GM18508 (cell line): Measurements from ENCODE around the gene TNP1.

Source experiments
- ATAC-seq: cut with Tn5 transposase; IDR thresholded peaks from one replicate; pipeline ENCODE4 v1.9.1; 2021; ENCODE audit warnings: moderate number of reproducible peaks; ENCODE audit not compliant: insufficient read depth, unreplicated experiment

Gene TNP1

GRCh38 chr2:216877085-216877484, 17.2 kb upstream of the TNP1 start:
- ATAC-seq = no peak

GRCh38 chr2:216875862-216876261, 16.0 kb upstream of the TNP1 start:
- ATAC-seq = no peak

GRCh38 chr2:216873573-216873972, 13.7 kb upstream of the TNP1 start:
- no peak for ATAC-seq

DNA sequence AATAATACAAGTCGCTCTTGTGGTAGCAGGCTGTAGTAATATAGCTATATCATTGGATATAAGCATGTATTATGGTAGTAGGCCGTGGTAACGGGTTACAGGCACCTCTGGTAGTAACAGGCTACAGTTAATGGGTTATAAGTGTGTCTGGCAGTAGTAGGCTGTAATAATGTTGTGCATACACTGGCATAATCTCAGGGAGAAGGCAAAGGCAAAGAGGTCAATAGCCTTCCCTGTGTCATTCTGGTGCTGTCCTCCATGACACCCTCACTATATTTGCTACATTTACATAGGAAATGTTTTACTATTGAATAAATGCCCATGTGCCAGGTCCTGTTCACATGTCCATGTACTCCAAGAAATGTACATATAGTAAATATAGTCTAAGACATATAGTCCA, 12.8 kb upstream of the TNP1 start:
- no peak for ATAC-seq

- no peak for ATAC-seq
Measured at GRCh38 chr2:216872040-216872439, 12.2 kb upstream of the TNP1 start.

GRCh38 chr2:216871333-216871934, 11.6 kb upstream of the TNP1 start:
- ATAC-seq = no peak

GRCh38 chr2:216870508-216871332, 10.9 kb upstream of the TNP1 start:
- ATAC-seq = no peak

DNA sequence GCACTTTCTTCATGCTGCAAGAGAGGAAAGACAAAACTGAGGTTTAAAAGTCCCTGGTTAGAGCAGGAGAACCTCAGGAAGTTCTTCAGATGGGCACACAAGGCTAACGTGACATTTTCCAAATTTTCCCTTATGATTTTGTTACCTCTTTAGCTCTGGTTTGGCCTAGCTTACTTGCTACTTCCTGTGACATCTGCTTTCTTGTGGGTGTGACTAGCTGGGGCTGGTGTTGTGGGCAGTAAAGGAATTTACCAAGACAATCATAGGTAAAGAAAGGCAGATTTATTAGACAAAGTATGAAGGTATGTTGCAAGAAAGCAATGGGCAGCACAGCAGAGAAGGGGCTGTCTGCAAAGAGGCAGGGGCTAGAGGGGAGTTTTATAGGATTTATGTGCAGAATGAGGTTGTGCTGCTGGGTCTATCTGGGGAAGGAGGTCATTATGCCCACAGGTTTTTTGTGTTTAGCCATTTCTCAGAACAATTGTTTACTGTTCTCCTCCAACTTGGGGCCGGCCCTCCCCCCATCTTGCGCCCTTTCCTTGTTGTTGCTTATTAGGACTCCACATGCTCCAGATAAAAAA, 6.7 kb upstream of the TNP1 start:
- ATAC-seq = no peak

DNA sequence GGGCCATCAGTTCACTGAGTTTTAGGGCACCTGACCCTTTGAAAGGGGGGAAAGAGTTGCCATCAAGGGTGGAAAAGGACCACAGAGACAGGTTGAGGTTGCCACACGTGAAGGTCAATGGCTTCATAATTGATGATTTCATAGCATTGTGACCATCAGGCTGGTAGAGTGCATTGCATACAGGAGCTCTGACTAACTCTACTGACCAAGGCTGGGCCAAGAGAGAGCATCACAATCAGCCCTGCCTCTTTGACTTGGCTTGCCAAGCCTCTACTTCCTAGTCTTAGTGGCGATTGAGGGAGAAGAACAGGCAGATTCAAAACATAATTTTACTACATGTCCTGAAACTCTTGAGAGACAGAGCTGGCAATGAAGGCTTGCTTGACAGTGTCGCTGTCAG, 5.8 kb upstream of the TNP1 start:
- no peak for ATAC-seq

DNA sequence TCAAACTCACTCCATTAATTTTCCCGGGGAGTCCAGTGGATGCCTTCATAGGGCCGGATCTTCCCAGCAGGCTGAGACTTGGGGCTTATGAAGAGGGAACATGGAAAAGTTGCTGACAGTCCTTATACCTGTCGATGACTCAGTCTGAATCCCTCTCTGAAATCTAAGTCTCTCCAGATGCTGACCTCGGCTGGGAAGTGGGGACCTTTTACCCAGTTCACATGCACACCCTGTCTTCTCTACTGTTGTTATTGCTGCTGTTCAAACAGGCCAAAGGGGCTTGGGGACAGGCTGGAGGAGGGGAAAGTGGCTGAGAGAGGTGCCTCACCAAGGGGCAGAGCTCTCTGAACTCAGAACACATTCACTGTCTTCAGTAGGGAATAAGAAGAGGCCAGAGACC, 4.1 kb upstream of the TNP1 start:
- ATAC-seq = no peak

DNA sequence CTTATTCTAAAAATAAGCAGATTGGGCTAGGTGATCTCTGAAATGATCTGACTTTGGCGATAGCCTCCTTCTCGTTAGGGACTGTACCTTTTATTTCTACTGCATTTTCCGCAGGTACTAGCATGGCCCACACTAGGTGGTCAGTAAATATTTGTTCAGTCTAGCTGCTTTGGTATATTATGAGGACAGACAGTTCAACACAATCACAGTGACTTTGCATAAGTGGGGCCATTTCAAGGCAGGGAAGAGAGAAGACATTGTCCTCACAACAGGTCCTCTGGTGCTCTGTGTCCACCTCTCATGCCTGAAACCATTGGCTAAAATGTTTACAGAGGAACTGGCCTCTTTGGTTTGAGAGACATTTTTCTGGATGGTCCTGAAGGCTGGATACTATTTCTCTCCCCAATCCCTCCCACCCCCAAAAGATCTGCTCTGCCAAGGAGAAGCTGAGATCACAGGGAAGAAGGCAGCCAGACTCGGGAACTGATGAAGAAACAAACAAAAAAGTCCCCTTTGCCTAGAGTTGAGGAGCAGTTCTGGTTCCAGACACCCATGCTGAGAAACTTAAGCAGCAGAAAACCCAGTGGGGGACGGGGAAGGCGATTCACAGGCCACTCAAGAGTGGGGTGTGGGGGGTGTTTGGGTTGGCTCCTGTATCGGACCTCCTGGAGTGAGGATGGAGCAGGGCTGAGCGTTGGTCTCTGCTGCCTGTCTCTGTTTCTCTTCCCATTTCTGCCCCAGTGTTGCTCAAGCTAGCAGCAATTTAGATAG, 2.9 kb upstream of the TNP1 start:
- ATAC-seq = no peak

GRCh38 chr2:216860426-216861137, 718 bp upstream of the TNP1 start:
- no peak for ATAC-seq

DNA sequence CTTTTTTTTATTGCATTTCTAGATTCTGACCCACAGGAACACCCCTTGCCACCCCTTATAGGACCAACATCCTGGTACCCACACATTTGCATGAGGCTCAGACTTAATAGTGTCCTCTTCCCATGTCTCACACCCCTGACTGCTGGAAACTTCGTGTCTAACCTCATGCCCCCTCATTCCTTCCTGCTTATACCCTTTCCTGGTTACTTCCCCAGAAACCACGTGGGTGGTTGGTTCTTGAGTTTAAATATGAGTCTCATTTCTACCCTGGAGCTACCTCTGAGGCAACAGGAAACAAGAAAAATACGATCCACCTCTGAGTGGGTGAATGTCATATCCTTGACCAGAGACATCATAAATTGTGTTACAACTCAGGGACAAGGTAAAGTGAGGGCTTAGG, 1.6 kb downstream of the TNP1 start:
- ATAC-seq = no peak

DNA sequence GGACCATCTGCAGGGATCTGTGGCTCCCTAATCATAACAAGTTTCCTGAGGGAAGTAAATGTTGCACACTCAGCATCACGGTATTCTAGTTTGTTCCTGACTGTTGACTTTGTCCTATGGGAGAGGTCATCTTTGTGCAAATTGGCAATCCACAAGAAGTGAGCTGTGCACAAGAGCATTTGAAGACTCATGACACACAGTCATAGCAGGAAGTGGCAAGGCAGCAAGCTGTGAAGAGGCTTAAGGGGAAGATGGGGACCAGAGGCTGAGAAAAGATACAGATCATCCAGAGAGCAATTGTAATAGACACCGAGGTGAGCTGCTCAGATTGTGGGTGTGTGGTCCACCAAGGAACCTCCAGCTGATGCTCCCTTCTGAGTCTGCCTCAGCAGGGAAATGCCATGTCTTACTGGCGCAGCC, 2.7 kb downstream of the TNP1 start:
- ATAC-seq = no peak

- ATAC-seq = no peak
Measured at GRCh38 chr2:216856406-216857065, 3.3 kb downstream of the TNP1 start.

DNA sequence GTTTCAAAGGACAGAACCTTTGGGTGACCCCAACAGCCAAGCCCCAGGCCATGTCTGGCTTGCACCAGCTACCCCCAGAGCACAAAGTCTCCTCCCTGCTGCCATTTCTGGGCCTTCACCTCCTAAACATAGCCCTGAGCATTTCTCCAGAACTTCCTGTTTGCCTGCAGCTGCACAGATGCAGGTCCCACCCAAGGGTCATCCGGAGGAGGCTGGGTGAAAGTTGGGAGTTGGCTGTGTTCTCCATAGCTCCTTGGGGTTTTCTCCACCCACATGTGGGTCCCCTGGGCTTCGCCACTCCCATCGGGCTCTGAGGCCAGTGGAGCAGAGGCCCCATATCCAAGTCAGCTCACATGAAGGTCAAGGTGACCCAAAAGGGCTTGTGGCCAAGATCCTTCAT, 4.3 kb downstream of the TNP1 start:
- ATAC-seq = no peak

DNA sequence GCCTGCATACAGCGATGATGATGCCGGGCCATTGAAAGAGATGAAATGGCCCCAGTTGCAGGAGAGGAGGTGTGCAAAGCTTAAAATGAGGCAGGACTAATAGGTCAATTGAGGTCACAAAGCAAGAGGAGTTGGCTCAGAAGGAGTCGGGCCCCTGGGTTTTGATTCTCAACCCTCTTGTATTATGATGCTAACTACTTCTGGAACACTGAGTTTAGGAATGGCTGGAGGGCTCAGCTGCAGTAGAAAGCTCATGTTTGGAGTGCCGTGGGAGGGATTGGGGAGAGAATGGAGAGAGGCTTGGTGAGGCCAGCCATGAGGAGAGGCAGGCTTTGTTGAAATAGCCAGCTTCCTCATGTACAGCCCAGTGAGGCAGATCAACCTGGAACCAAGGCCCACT, 4.8 kb downstream of the TNP1 start:
- no peak for ATAC-seq

DNA sequence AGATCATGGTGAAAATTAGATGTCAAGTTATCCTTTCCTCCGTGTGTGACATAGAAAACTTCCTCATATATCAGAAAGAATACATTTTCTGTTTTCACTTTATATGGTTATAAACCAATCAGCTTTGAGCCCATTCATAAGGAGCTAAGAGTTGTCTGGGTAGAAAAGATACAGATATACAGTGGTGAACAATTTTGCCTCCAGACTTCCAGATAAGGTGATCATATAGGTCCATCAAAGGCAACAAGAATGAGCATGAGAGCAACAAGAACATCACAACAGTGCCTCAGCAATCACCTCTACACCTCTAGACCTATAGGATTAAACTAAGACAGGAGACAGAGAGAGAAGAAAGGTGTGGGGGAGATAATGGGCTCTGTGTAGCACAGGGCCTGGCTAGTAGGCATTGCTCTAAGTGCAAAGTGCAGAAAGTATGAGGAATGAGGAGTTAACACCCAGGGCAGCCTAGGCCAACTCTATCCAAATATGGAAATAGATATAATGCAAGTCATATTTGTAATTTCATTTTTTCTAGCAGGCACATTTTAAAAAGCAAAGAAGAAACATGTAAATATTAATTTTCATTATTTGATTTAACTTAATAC, 8.3 kb downstream of the TNP1 start:
- no peak for ATAC-seq

- ATAC-seq = no peak
Measured at GRCh38 chr2:216850665-216851322, 9.1 kb downstream of the TNP1 start.
